ENCODE results near the gene SLC6A18. TPM values are rescaled to one million over a fixed set of nuclear protein-coding genes. Genes with fewer than 3 reads are reported as not detected.
A peak's percentile ranks its signal among the peaks of the same experiment; 100 is the strongest.

Gene SLC6A18
- total and polyA plus RNA-seq, 2 of the 13 experiments (the other 11 are each of a cell fraction or from before 2014, with no cell fraction given) = not detected

DNA sequence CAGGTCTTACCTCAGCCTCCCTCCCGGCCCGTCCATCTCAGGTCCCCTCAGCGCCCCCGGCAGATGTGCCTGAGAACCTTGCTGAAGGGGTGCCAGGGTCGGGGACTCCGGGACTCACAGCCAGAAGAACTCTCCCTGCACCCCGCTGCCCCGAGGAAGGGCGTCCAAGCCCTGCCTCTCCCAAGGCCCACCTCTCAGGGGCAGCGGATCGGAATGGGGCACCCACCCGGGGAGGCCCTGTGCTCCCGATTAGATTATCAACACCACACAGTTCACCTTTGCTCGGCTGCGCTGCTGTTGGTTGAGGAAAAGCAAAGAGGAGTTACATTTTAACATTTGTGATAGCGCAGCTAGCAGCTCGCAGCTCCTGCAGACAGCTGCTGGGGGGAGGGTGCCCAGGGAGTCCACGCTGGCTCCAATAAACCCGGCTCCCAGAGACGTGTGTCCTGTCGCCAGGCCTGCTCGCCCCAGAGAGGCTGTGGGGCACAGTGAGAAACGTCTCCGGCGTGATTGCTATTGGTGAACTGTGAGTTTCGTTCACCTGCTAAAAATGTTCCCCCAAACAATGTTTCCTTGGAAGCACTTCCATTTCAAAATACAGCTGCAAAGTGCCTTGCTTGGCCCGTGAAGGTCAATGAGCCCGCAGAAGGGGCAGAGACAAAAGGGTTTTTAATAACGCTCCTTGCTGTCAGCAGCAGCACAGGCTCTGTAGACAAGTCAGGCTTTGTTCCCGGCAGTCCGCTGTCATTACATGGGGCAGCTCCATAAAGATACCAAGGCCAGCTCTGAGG lies 42.4 kb upstream of the SLC6A18 start (continued):
- TF ChIP-seq ZNF317 (CRISPR knock-in tag; IDR thresholded peaks at IDR 0.05) = peak; percentile 52; the same call in 1 of the 2 replicates
- TF ChIP-seq CBX5 (CRISPR knock-in tag; IDR thresholded peaks at IDR 0.05; ENCODE audit: borderline replicate concordance) = peak; percentile 27; the same call in 1 of the 2 replicates
- TF ChIP-seq ETV6 (CRISPR knock-in tag; conservative IDR thresholded peaks at IDR 0.05) = no peak
- TF ChIP-seq RCOR2 (CRISPR knock-in tag; IDR thresholded peaks at IDR 0.05) = no peak
- peak; percentile 66 for TF ChIP-seq ARID5B (CRISPR knock-in tag; IDR thresholded peaks at IDR 0.05)
- TF ChIP-seq, protein P1, sequence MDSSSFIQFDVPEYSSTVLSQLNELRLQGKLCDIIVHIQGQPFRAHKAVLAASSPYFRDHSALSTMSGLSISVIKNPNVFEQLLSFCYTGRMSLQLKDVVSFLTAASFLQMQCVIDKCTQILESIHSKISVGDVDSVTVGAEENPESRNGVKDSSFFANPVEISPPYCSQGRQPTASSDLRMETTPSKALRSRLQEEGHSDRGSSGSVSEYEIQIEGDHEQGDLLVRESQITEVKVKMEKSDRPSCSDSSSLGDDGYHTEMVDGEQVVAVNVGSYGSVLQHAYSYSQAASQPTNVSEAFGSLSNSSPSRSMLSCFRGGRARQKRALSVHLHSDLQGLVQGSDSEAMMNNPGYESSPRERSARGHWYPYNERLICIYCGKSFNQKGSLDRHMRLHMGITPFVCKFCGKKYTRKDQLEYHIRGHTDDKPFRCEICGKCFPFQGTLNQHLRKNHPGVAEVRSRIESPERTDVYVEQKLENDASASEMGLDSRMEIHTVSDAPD (CRISPR knock-in tag; IDR thresholded peaks at IDR 0.05) = no peak
- TF ChIP-seq ZNF3 (CRISPR knock-in tag; IDR thresholded peaks at IDR 0.05) = no peak
- TF ChIP-seq ZNF501 (CRISPR knock-in tag; IDR thresholded peaks at IDR 0.05) = peak; percentile 75
- peak; percentile 74 for TF ChIP-seq ARID4A (CRISPR knock-in tag; IDR thresholded peaks at IDR 0.05; ENCODE audit: borderline replicate concordance)
- TF ChIP-seq SP1 (IDR thresholded peaks at IDR 0.05) = no peak
- TF ChIP-seq SP1 (CRISPR knock-in tag; IDR thresholded peaks at IDR 0.05) = no peak
- TF ChIP-seq SPEN (CRISPR knock-in tag; IDR thresholded peaks at IDR 0.05; ENCODE audit: low read depth) = peak; percentile 44; the same call in 1 of the 2 replicates
- TF ChIP-seq, protein P2, sequence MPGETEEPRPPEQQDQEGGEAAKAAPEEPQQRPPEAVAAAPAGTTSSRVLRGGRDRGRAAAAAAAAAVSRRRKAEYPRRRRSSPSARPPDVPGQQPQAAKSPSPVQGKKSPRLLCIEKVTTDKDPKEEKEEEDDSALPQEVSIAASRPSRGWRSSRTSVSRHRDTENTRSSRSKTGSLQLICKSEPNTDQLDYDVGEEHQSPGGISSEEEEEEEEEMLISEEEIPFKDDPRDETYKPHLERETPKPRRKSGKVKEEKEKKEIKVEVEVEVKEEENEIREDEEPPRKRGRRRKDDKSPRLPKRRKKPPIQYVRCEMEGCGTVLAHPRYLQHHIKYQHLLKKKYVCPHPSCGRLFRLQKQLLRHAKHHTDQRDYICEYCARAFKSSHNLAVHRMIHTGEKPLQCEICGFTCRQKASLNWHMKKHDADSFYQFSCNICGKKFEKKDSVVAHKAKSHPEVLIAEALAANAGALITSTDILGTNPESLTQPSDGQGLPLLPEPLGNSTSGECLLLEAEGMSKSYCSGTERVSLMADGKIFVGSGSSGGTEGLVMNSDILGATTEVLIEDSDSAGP (CRISPR knock-in tag; IDR thresholded peaks at IDR 0.05; ENCODE audit: borderline replicate concordance) = peak; percentile 86; the same call in 1 of the 2 replicates

Measured in HepG2 (cell line).